Thyroid gland (tissue), 4 donors: ENCODE measurements around the gene MYH10. TPM values are rescaled to one million over a fixed set of nuclear protein-coding genes. Genes with fewer than 3 reads are reported as not detected.

ENCODE experiments used
- DNase-seq, 2 donors: peaks; one replicate each; pipeline ENCODE4 v3.0.0-alpha.2; 2019
- H3K27ac ChIP-seq, 3 donors: fragments of 200-600 bp; sonication (generic); 1 replicate in 2 of 3; 2 replicates in 1 of 3; pipeline ENCODE4 v1.5.1; 2016 to 2019; ENCODE audit warnings: mild to moderate bottlenecking in 1 of 3, moderate library complexity in 1 of 3
- H3K27me3 ChIP-seq: fragments of 200-600 bp; sonication (generic); one replicate; pipeline ENCODE4 v1.5.1; 2019
- H3K36me3 ChIP-seq, 2 donors: fragments of 200-600 bp; sonication (generic); one replicate each; pipeline ENCODE4 v1.5.1; 2016 to 2019
- H3K4me1 ChIP-seq, 2 donors: fragments of 200-600 bp; sonication (generic); one replicate each; pipeline ENCODE4 v1.5.1; 2017 to 2019
- H3K4me3 ChIP-seq, 3 donors: fragments of 200-600 bp; sonication (generic); replicated peaks in 1 of 3; 1 replicate in 2 of 3; 2 replicates in 1 of 3; pipeline ENCODE4 v1.5.1; 2016; ENCODE audit warnings: mild to moderate bottlenecking in 1 of 3
- H3K9me3 ChIP-seq: fragments of 200-600 bp; sonication (generic); one replicate; pipeline ENCODE4 v1.5.1; 2017
- POLR2A ChIP-seq, 2 donors: fragments of 450-650 bp; IDR thresholded peaks; one replicate each; pipeline ENCODE4 v1.6.1; 2017; ENCODE audit warnings: antibody characterized with exemption in 2 of 2, mild to moderate bottlenecking in 2 of 2, moderate library complexity in 1 of 2
- WGBS, 2 donors: methylation state at CpG; one replicate each; pipeline ENCODE4 v1.1.5; 2017; 5-methylcytosine and 5-hydroxymethylcytosine counted together
- intact Hi-C: fragments of 100-400 bp; cut with DNase I; formaldehyde crosslinking; loops from one replicate; pipeline ENCODE4 v1.15.1; 2023
- total RNA-seq, 4 donors: library from RNA; depleted of rRNA; stranded (reverse); fragments of >200 nt; gene quantifications; one replicate each; pipeline ENCODE4 v1.2.3, GENCODE V29; 2016
- TF ChIP-seq, protein P1 (sequence below), 6 experiments: fragments of 200-600 bp in 3 of 6; fragments of 450-650 bp in 3 of 6; sonication (generic) in 3 of 6; IDR thresholded peaks; one replicate each; pipeline ENCODE4 v1.5.1; 2016 to 2019; ENCODE audit warnings: antibody characterized with exemption in 6 of 6, mild to moderate bottlenecking in 2 of 6, inconsistent platforms in 1 of 6, moderate library complexity in 1 of 6

MYH10 gene
- total RNA-seq, 4 donors from 2014 or later: 40.8 to 72.2 (median 44.2) TPM

- no peak for TF ChIP-seq POLR2A (IDR thresholded peaks at IDR 0.05)
- TF ChIP-seq, protein P1, sequence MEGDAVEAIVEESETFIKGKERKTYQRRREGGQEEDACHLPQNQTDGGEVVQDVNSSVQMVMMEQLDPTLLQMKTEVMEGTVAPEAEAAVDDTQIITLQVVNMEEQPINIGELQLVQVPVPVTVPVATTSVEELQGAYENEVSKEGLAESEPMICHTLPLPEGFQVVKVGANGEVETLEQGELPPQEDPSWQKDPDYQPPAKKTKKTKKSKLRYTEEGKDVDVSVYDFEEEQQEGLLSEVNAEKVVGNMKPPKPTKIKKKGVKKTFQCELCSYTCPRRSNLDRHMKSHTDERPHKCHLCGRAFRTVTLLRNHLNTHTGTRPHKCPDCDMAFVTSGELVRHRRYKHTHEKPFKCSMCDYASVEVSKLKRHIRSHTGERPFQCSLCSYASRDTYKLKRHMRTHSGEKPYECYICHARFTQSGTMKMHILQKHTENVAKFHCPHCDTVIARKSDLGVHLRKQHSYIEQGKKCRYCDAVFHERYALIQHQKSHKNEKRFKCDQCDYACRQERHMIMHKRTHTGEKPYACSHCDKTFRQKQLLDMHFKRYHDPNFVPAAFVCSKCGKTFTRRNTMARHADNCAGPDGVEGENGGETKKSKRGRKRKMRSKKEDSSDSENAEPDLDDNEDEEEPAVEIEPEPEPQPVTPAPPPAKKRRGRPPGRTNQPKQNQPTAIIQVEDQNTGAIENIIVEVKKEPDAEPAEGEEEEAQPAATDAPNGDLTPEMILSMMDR (IDR thresholded peaks at IDR 0.05): no peak
- Histone ChIP-seq H3K36me3 (peaks cover 0 to 5% of the 10 kb centered on the region in 2 donors), H3K27ac (no peak overlapping the region), H3K4me1 (no peaks in the 10 kb centered on the region), H3K9me3 (no peaks in the 10 kb centered on the region), H3K27me3 (no peaks in the 10 kb centered on the region), H3K4me3 (no peak overlapping the region)
- intact Hi-C loops: no loop called here
- 83 to 88% methylated on average over 3 of the region's 3 CpGs for WGBS, 2 donors
- DNase-seq: no peak
Measured at GRCh38 chr17:8532021-8532420, 98.5 kb downstream of the MYH10 start.

DNA sequence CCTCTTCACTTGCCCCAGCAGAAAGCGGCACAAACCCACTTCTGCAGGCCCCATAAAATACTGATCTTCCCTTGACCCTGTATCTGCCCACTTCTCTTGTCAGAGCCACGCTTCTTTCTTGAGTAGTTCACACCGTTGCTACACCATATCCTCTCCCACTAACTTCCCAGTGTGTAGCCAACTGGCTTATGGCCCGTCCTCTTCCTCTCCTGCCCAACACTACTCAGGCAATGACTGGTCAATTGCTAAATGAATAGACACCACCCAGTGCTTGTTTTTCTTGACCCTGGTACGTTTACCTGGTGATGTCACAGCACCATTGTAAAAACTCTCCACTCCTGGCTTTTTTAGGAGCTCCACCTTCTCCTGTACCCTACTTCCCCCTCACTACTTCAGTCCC is 107.9 kb downstream of the MYH10 start:
- intact Hi-C loops: no loop called here
- 80 to 84% methylated on average over 5 of the region's 5 CpGs for WGBS, 2 donors
- H3K9me3 ChIP-seq: no peaks in the 10 kb centered on the region
- no peaks in the 10 kb centered on the region for H3K4me1 ChIP-seq
- H3K27me3 ChIP-seq: no peaks in the 10 kb centered on the region
- no peak overlapping the region for H3K4me3 ChIP-seq
- DNase-seq: no peak
- H3K36me3 ChIP-seq: peaks cover 8 to 9% of the 10 kb centered on the region in 2 donors
- TF ChIP-seq, protein P1 (IDR thresholded peaks at IDR 0.05): no peak
- no peak overlapping the region for H3K27ac ChIP-seq

DNA sequence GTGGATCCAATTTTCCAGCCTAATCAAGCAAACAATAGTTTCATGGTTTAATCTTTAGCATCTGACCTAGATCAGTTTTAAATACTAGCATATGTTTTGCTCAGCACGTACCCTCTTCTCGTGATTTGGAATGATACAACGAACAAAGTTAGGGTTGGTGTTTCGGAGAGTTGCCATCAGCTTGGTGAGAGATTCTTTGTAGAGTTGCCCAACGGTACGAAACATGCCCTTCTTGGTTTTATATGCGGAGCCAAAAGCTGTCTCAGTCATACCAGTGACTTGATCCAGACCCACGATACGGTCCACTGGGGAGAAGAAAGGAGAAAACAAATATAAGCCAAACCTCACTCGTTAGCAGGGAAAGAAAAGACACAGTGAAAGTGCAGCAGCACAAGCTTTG is 109.5 kb downstream of the MYH10 start:
- no peak overlapping the region for H3K27ac ChIP-seq
- no peak overlapping the region for H3K4me3 ChIP-seq
- H3K27me3 ChIP-seq: no peaks in the 10 kb centered on the region
- no peaks in the 10 kb centered on the region for H3K9me3 ChIP-seq
- intact Hi-C loops: no loop called here
- WGBS, 2 donors: 91 to 92% methylated on average over 10 of the region's 10 CpGs
- TF ChIP-seq, protein P1 (IDR thresholded peaks at IDR 0.05): no peak
- TF ChIP-seq POLR2A (IDR thresholded peaks at IDR 0.05): no peak
- H3K4me1 ChIP-seq: no peaks in the 10 kb centered on the region
- peaks cover 8 to 14% of the 10 kb centered on the region in 2 donors for H3K36me3 ChIP-seq
- no peak for DNase-seq

DNA sequence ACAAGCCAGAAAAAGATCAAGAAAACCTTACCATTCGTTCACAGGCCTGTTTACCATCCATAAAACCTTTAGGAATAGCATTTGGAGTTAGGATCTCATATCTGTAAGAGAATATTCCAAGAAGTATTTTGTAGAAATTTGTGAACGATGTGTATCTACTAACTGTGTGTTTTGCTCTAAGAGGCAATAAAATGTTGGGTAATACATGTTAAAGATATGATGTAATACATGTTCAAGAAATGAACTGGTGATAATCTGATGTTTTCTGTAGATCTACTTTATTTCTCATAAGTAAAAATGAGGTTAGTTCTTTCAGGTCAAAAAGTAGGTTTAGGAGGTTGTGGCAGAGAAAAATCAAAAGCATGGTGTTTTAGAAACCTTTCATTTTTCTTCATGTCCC is 111.7 kb downstream of the MYH10 start:
- H3K4me1 ChIP-seq: no peaks in the 10 kb centered on the region
- TF ChIP-seq, protein P1 (IDR thresholded peaks at IDR 0.05): no peak
- TF ChIP-seq POLR2A (IDR thresholded peaks at IDR 0.05): no peak
- no peaks in the 10 kb centered on the region for H3K9me3 ChIP-seq
- WGBS, 2 donors: 93% methylated on average over 2 of the region's 2 CpGs
- H3K4me3 ChIP-seq: no peak overlapping the region
- no peak for DNase-seq
- no peaks in the 10 kb centered on the region for H3K27me3 ChIP-seq
- intact Hi-C loops: no loop called here
- peaks cover 8 to 14% of the 10 kb centered on the region in 2 donors for H3K36me3 ChIP-seq
- H3K27ac ChIP-seq: no peak overlapping the region

DNA sequence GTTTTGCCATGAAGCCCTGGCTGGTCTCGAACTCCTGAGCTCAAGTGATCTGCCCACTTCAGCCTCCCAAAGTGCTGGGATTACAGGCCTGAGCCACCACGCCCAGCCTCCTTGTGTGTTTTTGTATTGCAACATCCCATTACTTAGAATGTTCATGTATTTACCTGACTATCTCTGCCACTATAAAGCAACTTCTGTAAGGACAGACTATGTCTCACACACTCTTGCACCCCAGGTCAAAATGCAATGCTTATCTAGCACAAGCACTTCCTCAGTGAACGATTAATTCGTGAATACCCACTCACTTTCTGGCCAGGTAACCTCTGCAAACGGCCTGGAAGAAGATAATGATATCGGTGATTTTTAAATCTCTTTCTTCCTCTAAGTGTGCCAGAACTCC is 112.2 kb downstream of the MYH10 start:
- DNase-seq: no peak
- 93 to 97% methylated on average over 6 of the region's 6 CpGs for WGBS, 2 donors
- H3K9me3 ChIP-seq: no peaks in the 10 kb centered on the region
- intact Hi-C loops: no loop called here
- no peak overlapping the region for H3K27ac ChIP-seq
- H3K27me3 ChIP-seq: no peaks in the 10 kb centered on the region
- no peaks in the 10 kb centered on the region for H3K4me1 ChIP-seq
- H3K4me3 ChIP-seq: no peak overlapping the region
- H3K36me3 ChIP-seq: peaks cover 8 to 16% of the 10 kb centered on the region in 2 donors
- TF ChIP-seq POLR2A (IDR thresholded peaks at IDR 0.05): no peak
- TF ChIP-seq, protein P1 (IDR thresholded peaks at IDR 0.05): no peak
